HG03469 (cell line): ENCODE measurements around the gene AFG1L.
"Not testable (repeated sequence)": the region's sequence is repeated elsewhere in the genome, so short reads cannot be mapped to it uniquely, and the experiment has no call there.

Source experiments
- ATAC-seq: cut with Tn5 transposase; IDR thresholded peaks from one replicate; pipeline ENCODE4 v1.9.1; 2021; ENCODE audit warnings: mild to moderate bottlenecking, moderate library complexity, moderate number of reproducible peaks; ENCODE audit not compliant: unreplicated experiment

The AFG1L gene

DNA sequence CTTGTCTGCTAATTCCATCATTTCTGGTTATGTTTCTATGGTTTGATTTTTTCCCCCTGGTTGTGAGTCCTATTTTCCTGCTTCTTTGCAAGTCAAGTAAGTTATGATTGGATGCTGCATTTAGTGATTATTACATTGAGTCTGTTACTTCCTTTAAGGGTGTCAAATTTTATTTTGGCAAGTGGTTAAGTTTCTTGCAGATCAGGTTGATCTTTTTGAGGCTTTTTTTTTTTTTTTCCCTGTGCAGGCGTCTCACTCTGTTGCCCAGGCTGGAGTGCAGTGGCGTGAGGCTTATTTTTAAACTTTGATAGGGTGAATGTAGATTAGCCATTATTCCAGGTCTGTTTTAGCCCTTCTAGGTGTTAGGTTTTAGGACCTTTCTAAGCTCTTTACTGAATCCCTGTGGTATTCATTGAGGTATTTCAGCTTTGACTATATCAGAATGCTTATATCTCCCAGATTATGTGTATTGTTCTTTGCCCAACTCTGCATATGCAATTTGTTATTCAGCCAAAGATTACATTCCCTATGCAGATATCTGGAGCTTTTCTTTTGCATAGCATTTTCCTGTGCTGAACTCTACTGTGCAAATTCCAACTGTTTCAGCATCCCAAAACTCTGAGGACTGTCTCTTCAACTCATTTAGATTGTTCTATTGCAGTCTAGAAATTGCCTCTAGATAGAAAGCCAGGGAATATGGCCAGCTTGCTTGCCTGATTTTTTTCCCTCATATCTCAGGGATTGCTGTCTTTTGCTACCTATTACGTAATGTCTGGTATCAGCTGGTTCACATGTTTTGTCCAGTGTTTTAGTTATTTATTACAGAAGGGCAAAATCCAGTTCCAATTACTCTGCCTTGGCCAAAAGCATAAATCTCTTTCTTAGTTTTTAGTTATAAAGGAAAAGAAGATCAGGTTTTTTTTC is 113.3 kb downstream of the AFG1L start:
- no peak for ATAC-seq

DNA sequence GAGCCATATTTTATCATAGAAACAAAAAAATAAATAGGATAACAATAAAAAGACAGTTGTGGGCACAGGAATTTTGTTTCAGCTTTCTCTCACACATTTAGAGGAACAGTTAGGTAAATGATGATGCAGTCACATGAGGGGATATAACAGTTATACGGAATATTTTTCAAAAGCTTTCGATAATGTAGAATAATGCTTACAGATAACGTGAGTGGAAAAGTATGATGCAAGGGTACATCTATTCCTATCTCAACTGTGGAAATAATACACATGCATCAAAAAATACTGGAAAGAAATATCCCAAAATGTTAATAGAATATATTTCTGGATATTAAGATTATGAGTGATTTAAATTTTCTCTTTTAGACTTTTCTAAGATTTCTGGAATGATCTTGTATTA is 114.0 kb downstream of the AFG1L start:
- ATAC-seq = no peak

DNA sequence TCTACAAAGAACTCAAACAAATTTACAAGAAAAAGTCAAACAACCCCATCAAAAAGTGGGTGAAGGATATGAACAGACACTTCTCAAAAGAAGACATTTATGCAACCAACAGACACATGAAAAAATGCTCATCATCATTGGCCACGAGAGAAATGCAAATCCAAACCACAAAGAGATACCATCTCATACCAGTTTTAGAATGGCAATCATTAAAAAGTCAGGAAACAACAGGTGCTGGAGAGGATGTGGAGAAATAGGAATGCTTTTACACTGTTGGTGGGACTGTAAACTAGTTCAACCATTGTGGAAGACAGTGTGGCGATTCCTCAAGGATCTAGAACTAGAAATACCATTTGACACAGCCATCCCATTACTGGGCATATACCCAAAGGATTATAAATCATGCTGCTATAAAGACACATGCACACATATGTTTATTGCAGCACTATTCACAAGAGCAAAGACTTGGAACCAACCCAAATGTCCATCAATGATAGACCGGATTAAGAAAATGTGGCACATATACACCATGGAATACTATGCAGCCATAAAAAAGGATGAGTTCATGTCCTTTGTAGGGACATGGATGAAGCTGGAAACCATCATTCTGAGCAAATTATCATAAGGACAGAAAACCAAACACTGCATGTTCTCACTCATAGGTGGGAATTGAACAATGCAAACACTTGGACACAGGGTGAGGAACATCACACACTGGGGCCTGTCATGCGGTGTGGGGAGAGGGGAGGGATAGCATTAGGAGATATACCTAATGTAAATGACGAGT is 121.4 kb downstream of the AFG1L start:
- ATAC-seq = not testable (repeated sequence)

DNA sequence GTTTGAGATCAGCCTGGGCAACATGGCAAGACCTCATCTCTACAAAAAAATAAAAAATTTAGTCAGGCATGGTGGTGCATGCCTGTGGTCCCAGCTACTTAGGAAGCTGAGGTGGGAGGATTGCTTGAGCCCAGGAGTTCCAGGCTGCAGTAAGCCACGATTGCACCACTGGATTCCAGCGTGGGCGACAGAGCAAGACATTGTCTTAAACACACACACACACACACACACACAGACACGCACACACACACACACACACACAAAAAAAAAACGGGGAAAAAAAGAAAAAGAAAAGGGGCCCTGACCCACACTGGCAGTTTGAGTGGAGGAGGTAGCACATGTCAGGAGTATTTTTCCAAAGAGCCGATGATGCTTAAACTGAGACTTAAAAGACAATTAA is 122.2 kb downstream of the AFG1L start:
- ATAC-seq = no peak

DNA sequence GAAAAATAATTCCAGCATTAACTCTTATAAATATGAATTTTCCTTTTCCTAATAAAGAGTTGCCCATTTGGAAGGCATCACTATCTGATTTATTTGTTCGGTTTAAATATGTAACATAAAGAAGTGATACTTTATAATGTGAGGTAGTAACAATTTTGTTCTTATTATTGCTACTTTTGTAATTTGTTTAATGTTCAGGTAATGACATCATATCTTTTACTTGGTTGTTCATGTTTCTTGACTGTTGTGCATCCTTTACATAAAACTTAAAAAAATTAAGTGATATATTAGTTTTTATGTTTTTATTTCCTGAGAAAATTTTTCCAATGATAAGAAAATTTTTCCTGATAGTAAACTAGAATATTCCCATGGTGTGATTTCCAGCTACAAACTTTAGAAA is 124.6 kb downstream of the AFG1L start:
- ATAC-seq = no peak

DNA sequence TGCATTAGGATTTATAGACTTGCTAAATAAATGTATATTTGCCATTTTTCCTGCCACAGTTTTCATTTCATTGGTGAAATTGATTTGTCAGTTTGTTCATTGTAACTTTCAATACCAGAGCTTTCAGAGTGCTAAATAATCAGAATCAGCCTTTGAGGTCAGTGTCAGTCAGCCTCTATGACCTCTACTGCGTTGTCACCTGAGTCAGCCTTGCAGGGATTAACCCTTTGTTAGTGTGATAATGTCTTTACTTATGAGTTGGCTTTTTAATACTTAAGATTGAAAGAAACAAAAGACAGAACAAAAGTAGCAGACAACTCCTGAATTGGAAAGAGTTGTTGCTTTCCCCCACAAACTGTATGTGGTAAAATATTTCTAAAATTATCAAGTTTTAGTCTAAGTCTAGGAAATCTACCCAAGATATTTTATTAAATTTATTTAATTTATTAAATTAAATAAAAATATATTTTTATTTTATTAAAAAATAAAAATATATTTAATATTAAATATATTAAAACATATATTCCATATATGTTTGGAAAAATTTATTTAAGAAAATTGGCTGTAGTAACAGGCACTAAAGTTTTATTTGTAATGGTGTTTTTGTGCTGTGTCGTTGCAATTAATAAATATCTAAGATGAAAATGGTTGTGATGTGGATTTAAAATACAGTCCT is 125.2 kb downstream of the AFG1L start:
- ATAC-seq = no peak

DNA sequence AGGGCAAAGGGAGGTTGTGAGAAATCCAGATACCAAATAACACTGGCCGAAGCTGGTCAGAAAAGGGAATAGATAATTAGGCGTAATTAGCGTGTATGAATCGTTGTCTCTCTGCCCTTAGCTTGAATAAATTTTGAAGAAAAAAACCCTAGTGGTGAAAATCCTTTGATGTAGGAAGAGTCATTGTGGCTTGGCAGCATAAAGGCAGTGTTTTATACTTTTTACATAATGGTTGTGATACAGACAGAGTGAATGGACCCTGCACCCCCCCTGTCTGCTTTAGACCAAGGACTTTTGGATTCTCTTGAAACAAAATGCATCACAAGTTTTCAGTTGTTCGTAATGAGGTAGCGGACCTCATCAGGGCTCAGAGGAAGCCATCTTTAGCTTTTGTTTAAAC is 126.5 kb downstream of the AFG1L start:
- no peak for ATAC-seq

DNA sequence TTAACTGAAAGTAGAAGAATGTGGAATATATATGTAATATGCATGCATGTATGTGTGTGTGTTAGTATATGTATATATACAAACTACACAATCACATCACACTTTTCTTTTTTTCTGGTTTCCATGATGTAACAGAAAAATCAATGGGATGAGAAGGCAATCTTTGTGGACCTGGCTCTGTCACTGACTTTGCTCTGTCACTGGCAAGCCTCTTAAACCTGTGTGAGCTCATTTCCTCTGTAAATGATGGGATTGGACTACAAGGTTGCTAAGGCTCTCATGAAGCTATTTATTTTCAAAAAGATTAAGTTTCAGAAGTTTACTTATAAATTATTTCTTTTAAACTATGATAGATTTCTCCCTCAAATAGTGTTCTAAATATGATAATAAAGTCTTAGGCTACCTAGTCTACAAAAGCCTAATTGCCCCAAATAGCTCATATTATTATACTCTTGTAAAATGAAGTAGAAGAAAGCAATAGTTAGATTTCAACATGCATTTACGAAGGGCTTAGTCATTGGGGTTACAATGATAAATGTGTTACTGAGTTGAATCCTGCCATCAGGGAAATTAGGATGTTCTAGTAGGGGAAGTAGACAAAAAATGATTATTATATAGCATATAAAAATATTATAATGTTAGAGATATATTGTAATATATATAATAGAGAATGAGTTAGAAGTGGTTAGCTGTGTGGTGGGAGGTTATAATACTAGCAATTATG is 129.3 kb downstream of the AFG1L start:
- no peak for ATAC-seq

DNA sequence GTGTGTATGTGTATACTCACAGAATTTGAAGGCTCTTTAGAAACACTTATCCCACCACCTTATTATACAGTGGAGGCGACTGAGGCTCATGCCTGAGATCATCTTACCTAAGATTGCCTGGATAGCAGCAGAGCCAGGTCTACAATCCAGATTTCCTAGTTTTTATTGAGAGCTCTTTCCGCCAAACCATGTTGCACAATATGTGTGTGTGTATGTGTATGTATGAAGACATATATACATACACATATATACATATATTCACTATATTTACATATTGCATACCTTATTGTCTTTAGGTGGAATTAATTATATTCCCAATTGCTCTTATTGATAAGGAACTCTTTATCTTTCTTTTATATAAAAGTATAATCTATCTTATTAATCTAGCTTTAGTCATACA is 130.6 kb downstream of the AFG1L start:
- no peak for ATAC-seq

DNA sequence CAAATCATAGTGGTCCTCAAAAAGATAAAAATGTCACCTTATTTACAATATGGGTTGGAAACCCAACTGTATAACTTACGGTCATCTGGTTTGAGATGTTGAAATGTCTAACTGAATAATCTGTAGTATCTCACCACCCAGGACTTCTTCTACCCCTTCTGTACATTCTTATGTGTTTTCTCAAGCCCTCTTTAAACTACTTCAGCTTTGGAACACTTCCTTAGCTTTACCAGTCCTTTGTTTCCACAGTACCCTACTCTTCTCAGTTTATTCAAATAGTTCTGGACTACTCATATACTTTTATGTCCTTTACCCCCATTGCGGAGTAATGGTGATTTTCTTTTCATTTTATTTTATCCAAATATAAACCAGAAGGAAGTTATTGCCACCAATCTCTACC is 137.3 kb downstream of the AFG1L start:
- no peak for ATAC-seq

DNA sequence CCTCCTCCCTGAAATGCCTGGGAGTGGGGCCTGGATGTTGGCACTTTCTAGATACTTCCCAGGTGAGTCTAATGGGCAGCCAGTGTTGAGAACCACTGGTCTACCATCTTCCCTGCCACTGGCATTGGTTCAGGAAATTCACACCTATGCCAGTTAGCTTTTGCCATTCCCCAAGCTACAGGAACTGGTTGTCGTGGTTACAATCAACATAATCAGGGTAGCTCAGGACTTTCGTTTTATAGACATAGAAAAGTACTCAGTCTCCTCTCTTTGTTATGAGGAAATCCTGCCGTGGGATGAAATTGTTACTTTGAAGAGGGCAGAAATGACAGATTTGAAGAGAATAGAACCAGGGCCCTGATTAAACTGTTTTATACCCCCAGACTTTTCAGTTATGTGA is 137.9 kb downstream of the AFG1L start:
- ATAC-seq = no peak

DNA sequence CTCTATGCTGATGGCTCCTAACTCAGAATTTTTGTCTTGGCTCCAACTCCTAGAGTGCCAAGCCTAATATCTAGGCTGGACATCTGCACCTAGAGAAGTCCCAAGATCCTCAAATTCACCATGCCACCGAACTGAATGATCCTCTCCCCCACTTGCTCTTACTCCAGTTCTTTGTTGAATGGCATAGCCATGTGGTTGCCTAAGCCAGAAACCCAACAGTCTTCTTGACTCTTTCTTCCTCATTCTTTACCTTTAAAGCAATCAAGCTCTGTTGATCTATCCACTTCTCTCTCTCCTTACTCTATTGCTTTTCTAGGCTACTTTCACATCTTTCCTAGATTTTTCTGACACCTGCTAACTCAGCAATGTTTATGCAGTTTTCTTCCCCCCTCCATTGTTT is 139.4 kb downstream of the AFG1L start:
- no peak for ATAC-seq

DNA sequence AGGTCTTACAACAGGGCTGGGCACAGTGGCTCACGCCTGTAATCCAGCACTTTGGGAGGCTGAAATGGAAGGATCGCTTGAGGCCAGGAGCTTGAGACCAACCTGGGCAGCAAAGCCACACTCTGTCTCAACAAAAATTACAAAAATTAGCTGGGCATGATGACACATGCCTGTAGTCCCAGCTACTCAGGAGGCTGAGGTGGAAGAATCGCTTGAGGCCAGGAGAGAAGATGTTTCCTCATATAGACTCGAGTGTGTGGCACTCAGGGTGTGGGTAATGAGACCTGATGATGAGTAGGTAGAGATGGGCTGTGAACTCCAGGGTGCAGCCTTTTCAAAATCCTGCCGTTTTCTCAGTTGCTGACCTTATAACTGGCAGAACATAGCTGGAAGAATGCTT is 140.5 kb downstream of the AFG1L start:
- no peak for ATAC-seq

DNA sequence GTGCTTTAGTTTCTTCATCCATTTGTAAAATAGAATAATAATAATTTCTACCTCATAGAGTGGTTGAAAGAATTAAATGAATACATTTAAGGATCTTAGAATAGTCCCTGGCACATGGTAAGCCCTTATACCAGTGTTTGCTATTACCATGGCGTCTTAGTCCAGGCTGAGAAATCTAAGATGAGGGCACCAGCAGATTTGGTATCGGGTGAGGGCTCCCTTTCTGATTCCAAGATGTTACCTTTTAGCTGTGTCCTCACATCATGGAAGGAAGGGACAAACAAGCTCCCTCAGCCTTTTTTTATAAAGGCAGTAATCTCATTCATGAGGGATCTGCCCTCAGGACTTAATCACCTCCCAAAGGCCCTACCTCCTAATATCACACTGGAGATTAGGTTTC is 141.9 kb downstream of the AFG1L start:
- no peak for ATAC-seq

DNA sequence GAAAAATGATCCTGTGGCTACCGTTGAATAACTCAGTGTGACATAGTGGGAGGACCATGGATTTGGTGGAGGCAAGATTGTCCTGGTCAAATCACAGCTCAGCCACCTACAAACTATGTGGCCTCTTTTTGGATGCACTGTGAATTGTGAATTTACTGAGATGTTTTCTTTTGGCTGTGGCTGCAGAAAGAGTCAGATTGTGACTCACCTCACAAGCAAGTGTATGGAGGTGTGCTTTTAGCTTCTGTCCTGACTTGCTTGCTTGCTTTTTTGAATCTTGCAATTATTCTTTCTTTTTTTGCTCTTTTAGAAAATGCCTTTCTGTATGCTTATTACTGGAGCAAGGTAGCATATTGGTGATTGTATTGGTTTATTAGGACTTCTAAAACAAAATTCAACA is 143.0 kb downstream of the AFG1L start:
- no peak for ATAC-seq

DNA sequence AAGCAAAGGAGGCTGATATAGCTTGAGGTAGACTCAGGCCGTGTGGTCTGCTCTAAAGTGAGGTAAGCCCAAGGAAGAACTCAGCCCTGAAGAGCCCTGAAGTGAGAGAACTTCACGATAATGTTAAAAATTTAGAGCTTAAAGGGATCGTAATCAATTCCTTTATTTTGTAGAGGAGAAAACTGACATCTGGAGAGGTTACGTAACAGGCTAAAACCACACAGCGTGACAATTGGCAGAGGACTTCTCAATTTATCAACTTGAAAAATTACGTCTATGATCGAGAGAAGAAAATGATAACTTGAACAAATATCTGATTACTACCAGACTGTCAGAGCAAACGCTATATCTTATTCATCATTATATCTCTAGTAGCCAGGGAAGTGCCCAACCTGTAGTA is 144.1 kb downstream of the AFG1L start:
- ATAC-seq = no peak

DNA sequence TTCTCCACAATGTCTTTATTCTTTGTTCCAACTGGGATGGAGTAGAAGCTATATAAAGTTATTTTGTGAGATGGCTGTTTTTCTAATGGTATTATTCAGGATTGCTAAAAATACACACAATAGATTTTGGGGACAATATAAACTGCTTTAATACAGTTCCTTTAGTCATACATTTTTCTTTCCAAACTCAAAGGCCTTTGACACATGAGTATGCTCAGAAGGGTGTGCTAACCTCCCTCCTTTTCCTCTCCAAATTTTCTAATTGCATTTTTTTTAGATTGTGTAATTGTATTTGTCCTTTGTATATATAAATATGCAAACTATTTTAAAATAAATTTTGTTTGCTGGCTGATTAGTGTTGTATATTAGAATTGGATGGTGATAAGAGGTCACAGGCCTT is 146.3 kb downstream of the AFG1L start:
- no peak for ATAC-seq

DNA sequence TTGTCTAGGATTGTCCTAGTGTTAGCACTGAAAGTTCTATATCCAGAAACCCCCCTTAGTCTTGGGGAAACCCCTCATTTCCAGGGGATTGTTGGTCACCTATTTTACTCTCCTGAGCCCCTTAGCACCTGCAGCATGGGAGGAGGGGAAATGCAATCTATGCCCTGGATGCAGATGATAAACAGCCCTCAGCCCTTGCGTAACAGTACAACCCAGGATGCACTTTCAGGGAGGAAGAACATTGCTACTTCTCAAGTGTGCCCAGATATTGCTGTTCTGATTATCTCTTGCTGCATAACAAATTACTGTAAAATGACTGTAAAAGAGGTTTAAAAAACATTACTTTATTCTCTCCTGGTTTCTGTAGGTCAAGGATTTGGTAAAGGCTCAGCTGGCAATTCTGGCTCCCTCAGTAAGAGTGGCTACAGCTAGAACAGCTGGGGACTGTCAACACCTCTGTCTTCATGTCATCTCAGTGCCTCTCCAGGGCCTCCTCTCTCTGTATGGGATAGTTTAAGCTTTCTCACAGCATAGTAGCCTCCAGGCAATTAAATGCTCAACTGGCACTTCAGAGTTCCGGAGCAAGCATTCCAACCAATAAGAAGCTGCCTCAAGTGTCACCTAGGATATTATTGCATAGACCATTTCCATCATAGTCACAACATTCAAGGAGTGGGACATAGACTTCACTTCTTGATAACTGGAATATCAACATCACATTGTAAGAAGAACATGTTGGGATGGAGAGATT is 148.1 kb downstream of the AFG1L start:
- no peak for ATAC-seq

DNA sequence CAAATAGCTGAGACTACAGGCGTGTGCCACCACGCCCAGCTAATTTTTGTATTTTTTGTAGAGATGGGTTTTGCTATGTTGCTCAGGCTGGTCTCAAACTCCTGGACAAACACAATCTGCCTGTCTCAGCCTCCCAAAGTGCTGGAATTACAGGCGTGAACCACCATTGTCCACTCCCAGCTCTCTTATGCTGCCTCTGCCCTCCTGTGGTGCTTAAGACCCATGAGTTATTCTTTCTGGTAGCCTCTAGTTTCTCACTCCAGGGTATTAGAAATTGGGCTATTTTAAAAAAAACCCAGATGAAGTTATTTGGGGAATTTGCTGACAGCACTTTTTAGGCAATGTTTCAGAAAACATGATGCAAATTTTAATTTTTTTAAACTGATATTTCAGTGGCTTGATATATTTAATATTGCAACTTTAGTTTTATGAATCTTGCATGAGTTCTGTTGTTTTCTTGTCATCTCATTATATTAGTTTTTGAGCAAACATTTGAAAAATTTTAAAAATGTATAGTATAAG is 151.8 kb downstream of the AFG1L start:
- ATAC-seq = no peak

DNA sequence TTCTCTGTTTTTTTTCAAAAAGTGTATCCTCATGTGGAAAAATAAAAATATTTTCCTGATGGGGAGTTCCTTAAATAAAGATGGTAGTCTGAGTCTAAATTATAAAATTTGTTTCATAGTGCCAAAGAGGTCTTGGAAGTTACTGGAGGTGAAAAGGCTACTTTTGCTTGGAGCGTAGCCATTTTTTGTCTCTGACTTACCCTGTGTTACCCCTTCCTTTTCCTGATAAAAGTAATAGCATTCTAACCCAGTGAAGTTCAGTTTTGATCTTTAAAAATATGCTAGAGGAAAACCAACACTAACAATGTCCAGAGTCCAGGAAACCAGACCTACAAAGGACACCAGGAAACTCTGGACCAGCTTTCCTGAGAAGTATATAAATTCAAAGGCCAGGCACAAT is 153.6 kb downstream of the AFG1L start:
- ATAC-seq = no peak
